GM18511 (cell line): ENCODE results near the gene SEMA3C.

ENCODE experiments used
- ATAC-seq: cut with Tn5 transposase; IDR thresholded peaks from one replicate; pipeline ENCODE4 v1.9.1; 2021; ENCODE audit warnings: mild to moderate bottlenecking, moderate library complexity; ENCODE audit not compliant: unreplicated experiment

The SEMA3C gene

DNA sequence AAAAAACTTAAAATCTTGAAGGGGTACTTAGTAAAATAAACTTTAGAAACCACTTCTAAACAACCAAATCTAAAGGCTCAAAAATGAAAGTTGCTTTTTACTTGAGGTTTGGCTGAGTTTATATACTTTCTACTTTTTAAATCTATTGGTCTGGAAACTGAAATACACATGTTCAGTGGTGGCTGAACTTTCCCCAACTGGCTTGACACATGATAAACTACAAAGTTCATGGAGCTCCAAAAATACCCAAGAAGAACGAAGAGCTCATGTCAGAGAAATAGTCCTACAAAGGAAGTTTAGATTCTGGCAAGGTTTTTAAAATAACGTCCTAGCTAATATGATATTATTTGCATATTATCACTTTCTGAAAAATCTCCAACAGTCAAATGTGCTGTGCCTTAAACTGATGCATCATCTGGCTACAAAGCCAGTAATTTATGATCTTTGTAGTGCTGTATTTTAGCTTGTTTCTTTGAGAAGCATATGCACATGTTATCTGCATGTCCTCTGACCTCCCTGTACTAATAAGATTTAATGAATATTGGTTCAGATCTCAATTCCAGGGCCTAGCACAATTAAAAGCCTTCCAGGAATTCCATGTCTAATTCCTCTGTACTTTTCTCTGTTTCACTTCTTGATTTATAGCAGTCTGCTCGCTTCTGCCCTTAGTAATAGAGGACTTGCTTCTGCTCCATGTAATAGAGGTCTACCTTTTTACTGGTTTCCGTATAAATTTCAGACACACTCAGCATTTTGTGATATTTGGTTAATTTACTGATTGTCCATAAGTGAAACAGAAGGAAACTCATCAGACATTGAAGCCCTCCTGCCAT, 28.2 kb downstream of the SEMA3C start:
- ATAC-seq, result no peak

DNA sequence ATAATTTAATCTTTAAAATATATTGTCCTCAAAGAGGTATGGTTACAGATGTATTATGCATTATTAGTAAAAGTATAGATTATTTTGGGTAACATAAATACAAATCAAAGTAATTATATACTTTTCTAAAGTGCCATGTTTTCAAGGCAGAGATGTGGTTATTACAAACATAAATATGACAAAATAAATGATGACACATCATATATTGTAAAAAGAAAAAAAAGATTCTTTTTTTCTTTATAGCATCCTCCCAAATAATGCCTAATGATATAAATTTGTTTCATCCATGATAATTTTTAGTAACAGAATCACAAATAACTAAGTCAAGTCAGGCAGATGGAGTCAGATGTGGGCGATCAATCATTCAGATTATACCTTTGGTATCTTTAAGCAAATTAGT, 29.3 kb downstream of the SEMA3C start:
- ATAC-seq, result no peak

DNA sequence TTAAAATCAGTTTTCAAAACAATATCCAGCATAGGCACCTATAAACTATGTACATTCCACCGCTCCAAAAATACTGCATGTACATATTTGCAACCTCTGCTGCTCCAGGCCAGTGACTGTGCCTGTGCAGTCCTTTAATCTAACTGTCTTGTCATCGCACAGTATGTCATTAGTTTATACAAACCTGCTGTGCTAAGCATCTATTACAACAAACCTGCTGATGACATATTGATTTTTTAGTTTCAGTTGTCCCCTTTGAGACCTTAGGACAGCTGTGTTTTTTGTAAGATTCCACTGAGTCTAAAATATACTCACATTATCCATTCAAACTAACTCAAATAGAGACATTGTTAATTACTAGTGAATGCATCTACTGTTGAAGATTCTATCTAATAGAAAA, 33.1 kb downstream of the SEMA3C start:
- no peak for ATAC-seq

DNA sequence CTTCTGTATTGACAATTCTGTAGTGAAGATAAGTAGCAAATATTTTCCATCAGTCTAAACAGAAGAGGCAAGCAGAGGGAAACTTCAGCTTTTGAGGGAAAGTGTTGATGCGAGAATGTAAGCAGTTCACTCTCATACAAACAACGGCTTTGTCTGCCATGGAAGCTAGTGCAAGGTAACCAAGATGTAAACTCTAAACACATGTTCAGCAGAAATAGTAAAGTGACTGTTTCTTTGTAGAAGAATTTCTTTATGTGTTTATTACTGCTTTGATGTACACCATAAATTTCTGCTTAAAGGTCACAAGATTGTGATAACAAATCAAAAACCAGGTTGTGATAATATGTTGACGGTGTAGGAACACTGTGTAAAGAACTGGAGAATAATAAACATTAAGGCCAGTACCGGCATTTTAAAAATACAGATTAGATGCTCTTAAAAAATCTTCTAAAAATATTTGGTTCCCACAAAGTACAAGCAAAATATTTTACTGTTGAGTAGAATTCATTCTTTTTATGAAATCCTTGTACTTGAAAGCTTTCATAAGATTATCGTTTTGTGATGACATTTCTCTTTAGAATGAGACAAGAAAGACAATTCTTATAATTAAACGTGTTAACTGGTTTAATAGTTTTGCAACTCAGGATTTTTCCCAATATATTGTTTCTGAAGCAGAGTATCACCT, 34.2 kb downstream of the SEMA3C start:
- no peak for ATAC-seq

DNA sequence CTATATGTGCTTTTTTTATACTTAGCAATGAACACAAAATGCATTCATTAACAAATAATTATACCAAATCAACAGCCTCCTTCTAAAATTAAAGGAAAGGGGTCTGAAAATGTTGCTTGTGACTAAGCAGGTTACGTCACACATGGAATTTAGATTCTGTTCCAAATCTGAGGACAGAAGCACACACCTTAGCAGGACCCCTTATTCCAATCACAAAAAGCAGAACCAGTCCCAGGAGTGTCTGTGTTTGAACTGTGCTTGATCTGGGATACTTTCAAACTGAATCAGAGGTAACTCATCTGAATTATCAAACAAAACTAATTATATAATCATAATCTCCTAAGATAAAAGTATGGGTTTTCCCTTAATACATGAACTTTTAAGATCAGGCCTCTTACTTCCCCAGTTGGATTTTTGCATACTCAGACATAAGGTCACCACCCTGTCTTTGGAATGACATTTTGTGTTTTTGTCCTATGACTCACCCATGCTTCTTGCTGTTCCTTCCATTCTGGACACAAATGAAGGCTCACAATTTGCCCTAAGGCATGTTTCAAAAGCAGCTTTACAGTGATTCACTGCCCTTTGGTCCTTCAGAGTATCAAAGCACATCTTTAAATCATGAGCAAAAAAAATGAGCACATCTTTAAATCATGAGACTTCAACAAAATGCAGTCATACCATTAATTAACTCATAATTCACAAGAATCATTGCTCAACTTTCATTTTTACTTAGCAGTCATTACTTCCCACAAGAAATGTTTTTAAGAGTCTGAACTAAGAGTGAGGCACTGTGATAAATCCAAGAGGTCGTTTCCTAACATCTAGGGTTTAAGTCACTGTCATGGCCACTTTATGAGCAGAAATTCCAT, 35.5 kb downstream of the SEMA3C start:
- no peak for ATAC-seq

DNA sequence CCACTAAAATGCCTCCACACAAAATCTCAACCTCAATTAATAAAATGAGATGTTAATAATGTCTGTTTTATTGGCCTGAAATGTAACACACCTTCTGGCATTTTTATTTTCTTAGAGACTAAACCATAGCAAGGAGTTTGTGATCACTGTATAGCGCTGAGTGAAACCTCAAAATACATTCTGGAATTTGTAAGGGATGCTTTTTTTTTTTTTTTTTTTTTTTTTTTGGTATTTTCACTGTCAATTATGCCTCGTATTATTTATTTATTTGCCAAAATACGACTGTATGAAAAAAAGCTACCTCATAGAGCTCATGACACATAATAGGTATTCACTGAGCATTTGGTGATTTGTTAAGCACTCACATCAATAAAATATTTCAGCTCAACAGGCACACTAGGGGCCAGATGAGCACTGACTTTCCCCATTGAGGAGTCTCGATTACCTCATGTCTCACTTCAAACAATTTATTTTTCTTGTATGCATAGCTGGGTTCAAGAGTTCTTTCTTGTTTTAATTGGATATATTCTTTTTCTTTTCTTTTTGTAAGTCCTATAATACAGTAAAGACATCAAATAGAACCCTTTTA, 36.5 kb downstream of the SEMA3C start:
- ATAC-seq, result no peak

DNA sequence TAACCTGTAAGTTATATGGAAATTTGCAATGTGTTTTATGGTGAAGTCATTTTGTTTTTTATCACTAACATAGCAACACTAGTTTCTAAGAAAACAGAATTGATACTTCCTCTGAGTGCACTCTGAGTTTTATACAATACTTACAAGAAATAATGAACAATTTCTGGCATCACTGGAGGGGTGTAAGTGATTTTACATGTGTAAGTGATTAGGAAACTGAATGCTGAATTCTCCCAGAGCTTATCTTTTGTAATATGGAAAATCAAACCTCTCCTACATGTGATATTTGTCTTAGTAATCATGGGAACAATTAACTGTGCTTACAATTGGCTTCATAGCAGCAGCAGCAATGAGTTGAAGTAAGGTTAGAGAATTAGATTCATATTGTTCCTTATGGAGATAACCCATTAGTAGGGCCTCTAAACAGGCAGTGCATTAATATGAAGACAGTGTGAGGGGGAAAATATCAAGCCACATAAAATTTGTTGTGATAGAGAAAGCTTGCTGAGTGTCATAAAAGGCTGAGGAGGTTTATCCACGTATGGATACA, 37.4 kb downstream of the SEMA3C start:
- no peak for ATAC-seq

DNA sequence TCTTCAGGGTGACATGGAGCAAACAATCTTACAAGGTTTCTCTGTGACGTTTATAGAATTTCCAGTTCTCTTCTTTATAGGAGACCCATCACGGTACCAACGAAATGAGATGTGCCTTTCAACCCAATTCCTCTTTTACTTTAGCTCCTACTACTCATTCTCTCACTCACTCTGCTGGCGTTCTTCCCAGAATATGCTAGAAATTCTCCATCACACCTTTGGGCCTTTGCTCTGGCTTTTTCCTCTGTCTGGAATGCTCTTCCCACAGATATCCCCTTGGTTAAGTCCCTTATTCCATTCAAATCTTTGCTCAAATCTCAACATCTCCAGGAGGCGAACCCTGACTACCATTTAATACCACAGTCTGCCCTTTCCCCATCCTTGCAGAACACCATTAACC, 39.0 kb downstream of the SEMA3C start:
- no peak for ATAC-seq

DNA sequence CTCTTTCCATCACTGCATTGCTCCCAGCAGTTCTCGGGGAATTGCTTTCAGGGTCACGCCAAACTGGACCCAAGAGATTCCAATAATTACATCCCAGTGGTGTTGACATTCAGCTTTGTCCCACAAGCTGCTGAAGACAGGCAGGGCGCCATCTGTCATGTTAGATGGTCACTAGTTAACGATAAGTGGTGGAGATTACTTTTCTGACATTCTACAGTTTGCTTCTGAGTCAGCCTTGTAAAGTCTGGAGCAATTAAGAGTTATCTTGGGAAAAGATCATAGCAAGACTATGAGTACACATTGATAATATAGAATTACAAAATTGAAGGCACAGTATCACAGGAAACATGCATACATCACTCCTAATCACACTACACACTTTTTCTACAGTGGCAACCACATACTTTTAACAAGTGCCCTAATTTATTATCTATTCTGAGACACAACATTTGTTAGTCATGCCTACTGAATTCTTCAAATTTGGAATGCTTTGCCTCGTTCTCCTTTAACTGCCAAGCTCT, 41.9 kb downstream of the SEMA3C start:
- no peak for ATAC-seq

DNA sequence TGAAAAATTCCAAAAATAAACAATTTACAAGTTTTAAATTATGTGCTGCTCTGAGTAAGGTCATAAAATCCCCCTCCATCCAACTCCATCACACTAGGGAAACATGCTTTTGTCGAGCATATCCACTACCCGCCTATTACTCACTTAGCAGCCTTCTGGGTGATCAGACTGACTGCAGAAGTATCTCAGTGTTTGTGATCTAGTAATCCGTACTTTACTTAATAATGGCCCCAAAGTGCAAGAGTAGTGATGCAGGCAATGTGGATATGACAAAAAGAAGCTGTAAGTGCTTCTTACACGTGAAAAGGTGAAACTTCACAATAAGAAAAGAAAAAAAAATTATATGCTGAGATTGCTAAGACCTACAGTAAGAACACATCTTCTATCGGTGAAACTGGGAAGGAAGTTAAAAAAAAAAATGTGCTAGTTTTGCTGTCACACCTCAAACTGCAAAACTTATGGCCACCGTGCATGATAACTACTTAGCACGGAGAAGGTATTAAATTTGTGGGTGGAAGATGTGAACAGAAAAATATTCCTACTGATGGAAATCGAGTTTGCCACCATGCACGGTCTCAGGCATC, 43.2 kb downstream of the SEMA3C start:
- no peak for ATAC-seq

DNA sequence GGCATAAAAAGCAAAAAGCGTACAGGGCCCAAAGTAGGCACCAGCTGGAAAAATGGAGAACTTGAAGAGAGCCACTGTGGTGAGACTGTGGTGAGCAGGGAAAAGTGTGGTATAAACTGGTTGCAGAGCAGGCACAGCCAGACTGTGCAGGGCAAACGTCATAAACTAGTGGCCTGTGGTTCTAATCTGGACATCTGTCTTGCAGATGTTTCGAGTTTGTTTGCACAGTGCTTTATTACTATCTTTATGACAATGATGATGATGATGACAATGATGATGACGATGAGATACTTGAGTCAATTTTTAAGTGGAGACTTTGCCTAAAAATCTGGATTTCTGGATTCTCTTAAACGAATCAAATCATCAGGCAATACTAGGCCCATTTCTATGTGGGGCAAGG, 45.7 kb downstream of the SEMA3C start:
- ATAC-seq, result no peak

DNA sequence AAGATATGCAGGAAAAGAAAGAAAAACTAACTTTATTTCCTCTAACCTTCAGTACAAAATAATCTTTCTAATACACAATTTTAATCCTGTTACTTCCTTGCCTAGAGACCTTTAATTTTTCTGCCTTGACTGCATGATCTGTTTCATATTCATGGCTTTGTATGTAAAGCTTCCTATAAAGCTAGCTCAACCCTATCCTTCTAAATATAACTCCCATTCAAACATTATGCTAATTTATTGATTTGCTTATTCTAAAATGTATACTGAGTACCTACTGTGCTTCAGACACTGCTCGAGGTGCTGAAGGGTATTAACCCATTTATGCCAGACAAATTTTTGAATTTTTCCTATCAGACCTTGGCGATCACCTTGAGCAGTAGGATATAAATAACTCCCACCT, 47.6 kb downstream of the SEMA3C start:
- ATAC-seq, result no peak

DNA sequence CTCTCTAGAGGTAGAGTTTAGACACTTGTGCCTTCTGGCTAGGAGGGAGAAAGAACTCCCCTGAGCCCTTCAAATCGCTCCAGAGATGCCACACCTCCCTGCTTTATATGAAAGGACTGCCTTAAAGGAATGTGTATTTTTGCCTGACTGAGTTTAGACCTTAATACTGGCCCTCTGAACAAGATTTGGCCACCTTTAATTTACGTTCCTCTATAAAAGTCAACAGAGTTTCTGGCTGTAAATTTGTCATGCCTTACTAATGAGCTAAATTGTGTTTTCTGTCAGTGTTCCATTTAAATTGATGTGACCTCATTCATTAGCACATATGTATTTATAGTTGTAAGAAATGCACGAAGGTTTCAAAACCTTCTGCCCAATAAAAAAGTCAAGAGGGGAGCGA, 48.0 kb downstream of the SEMA3C start:
- ATAC-seq, result no peak

DNA sequence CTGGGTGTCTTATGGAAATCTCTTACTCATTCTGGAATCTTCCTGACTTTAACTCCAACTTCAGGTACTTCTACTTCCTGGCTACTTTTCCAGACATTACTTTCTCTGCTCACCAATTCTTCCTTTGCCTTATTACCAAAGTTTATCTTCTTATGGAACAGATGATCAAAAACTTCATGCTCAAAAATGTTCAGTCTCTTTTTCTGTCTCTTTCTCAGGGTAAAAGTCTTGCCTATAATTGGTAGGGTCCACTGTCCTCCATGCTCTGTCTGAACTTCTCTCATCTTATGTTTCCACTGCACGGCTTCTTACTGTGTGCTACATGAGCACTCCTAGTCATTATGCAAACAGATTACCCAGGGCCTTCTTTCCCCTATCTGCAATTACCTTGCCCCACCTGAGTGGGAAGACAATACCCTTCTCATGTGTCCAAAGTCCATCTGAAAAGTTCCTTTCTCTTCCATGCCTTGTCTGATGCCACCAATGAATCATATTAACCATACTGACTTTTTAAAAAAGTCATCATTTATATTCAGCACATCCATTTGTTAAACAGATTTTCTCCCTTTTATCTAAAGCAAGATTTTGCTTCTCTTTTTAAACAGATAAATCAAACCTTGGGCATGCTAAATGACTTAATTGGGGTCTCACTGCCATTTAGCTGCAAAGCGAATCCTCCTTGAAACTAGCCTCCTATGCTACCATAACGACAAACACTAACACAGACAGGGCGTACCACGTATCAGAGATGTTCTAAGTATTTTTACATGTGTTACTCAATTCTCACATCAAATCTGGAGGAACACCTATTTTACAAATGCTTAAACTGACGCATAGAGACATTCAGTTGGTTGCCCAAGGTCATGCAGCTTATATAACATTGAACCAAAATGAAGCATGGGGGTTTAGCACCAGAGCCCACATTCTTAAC, 48.8 kb downstream of the SEMA3C start:
- no peak for ATAC-seq

DNA sequence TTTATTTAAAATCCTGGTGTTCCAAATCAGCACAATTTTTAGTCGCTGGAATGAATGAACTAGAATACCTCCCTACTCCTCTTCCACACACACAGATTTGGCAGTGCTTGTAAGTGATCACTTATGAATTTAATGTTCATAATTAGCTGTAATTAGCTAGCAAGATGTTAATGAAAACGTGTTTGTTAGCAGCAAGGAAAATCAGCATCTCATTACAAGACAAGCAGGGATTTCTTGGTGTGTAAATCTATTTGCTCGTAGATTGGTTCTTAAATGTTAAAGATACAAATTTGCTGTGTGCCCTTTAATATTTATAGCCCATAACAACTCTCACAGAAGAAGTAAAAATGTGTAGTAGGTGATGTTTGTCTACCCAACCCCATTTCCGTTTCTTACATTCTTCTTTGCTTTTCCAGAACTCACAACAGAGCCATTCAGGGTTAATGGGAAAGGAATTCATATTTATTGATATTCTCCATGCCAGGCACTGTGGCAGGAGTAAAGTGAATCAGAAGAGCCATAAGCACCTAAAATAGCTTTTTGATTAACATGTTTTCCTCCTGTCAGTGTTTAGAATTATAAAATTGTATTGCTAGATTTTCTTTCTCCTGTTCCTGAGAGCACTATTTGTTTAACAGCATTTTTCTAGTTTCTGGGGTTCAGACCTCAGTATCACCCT, 49.6 kb downstream of the SEMA3C start:
- no peak for ATAC-seq

DNA sequence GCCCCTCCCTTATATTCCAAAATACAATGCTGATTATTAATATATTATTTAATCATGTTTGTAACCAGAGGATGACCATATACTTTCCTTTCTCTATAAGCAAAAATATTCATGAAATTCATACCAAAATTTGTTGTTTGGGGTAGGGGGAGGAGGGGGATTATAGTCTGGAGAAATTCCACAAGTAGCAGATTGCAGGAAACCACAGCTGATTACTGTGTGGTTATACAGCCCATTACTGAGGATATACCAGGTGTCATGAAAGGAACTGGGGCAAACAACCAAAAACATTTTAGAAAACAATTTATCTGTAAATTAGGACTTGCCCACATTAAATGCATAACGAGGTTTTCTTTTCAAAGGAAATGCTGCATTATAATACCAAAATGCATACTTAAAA, 50.3 kb downstream of the SEMA3C start:
- no peak for ATAC-seq

DNA sequence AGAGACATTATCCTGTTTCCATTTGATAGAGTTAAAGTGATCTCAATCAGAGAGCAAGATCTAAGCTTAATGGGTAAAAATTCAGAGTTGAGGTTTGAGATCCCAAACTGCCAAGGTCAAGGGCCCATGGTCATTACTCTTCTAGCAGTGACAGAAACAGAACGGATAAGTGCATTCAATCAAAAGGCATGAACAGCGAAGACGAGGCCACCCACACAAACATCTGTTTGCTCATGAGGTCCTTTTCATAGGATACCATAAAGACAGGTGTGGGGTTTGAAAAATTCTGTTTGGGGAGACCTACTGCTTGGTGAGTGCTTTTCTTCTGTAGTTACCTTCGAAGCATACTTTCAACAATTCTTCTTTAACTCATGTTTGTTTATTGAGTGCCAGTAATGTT, 58.3 kb downstream of the SEMA3C start:
- no peak for ATAC-seq

DNA sequence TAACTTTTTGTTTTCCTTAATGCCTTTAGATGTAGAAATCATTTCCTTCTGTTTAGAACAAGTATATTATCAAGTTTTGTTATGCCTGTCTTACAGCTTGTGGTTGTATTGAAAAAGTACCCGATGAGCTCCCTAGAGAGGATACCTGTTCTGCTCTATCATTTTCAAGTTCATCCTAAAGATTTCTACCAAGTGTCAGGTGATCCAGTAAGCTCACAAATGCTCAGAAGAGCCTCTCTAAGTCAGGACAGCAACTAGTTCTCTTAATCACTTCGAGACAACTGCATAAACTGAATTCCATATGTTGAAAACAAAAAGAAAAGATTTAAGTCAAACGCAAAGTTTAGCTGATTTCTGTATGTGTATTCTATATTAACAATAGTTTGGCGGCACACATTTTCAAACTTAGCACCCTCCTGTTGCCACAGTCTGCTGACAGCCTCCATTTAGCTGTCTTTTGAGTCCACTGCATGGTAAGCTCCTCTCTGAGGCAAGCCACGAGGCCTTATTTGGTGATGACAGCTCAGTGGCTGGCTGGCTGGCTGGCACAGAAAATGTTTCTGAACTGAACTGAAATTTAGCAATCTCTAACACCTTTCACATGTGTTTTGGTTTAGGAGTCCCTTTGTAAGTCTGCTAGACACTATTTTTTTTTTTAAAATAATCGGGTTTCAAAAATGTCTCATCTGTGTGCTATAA, 59.4 kb downstream of the SEMA3C start:
- no peak for ATAC-seq
